HCT116 (cell line): Measurements from ENCODE around the gene CPN2. TPM values are rescaled to one million over a fixed set of nuclear protein-coding genes. Genes with fewer than 3 reads are reported as not detected.
A peak's percentile ranks its signal among the peaks of the same experiment; 100 is the strongest.

Experiments used
- ATAC-seq: fragments of 200-7000 bp; cut with Tn5 transposase; 2 replicates; pipeline ENCODE4 v1.9.1; 2020; ENCODE audit warnings: mild to moderate bottlenecking, moderate library complexity
- BruUV-seq: library from RNA; stranded (reverse); fragments of 400-500 nt; replicated peaks from 2 replicates; lab custom pipeline; 2021; lab: Mats Ljungman, UMichigan
- CTCF ChIA-PET: fragments of 300-600 bp; sonication (Branson Sonifier 250); formaldehyde crosslinking; loops from one replicate; lab custom pipeline; 2021; ENCODE audit warnings: antibody characterized with exemption; lab: Charles Lee
- POLR2A ChIA-PET: fragments of 300-600, 350-600 bp; sonication (Branson Sonifier 250); formaldehyde crosslinking; loops from one replicate; lab custom pipeline; 2021; ENCODE audit warnings: antibody characterized with exemption; lab: Charles Lee
- RAD21 ChIA-PET, 2 experiments: fragments of 300-600 bp; sonication (Branson Sonifier 250); formaldehyde crosslinking; loops; one replicate each; lab custom pipeline; 2023; ENCODE audit warnings: low total read pairs in 2 of 2; ENCODE audit not compliant: uncharacterized antibody in 2 of 2, unreplicated experiment in 2 of 2, low non-redundant PET in 1 of 2; lab: Charles Lee
- DNase-seq: peaks from one replicate; pipeline ENCODE4 v3.0.0-alpha.2; 2010; ENCODE audit warnings: low read depth, low spot score
- H2AFZ ChIP-seq: fragments of 200-600 bp; shearing (Covaris generic), sonication (generic); 2 replicates; pipeline ENCODE4 v1.6.1; 2017; ENCODE audit warnings: low read depth, mixed run types, mixed read lengths, antibody characterized with exemption, low read length; ENCODE audit not compliant: poor library complexity, severe bottlenecking
- H3K27ac ChIP-seq: 2 replicates; pipeline ENCODE4 v1.5.1; 2012; ENCODE audit warnings: low read depth, low read length
- H3K27me3 ChIP-seq: fragments of 200-600 bp; sonication (generic); 2 replicates; pipeline ENCODE4 v1.6.1; 2016; ENCODE audit warnings: mixed run types, low read length, mixed read lengths; ENCODE audit not compliant: insufficient read depth
- H3K36me3 ChIP-seq, 2 experiments: fragments of 200-500 bp in 1 of 2; fragments of 200-600 bp in 1 of 2; sonication (Bioruptor generic) in 1 of 2; sonication (generic) in 1 of 2; 2 replicates each; pipeline versions ENCODE4 v1.5.1 to v1.6.1; 2014 to 2016; ENCODE audit warnings: low read length in 2 of 2, inconsistent platforms in 1 of 2, mixed read lengths in 1 of 2, mixed run types in 1 of 2; ENCODE audit not compliant: insufficient read depth in 2 of 2, control insufficient read depth in 1 of 2
- H3K4me1 ChIP-seq, 2 experiments: fragments of 200-600 bp in 1 of 2; sonication (generic) in 1 of 2; 2 replicates each; pipeline versions ENCODE4 v1.5.1 to v1.6.1; 2012 to 2017; ENCODE audit warnings: low read length in 2 of 2, inconsistent platforms in 1 of 2, mild to moderate bottlenecking in 1 of 2, mixed read lengths in 1 of 2, mixed run types in 1 of 2, moderate library complexity in 1 of 2; ENCODE audit not compliant: insufficient read depth in 2 of 2, control insufficient read depth in 1 of 2
- H3K4me2 ChIP-seq: fragments of 200-600 bp; sonication (generic); 2 replicates; pipeline ENCODE4 v1.6.1; 2017; ENCODE audit warnings: mixed run types, low read length, mixed read lengths
- H3K4me3 ChIP-seq, 2 experiments: fragments of 200-600 bp in 1 of 2; sonication (generic) in 1 of 2; replicated peaks in 1 of 2; 2 replicates each; pipeline ENCODE4 v1.5.1; 2011 to 2016; ENCODE audit warnings: low read length in 2 of 2, control low read depth in 1 of 2, low read depth in 1 of 2, mild to moderate bottlenecking in 1 of 2, mixed read lengths in 1 of 2, mixed run types in 1 of 2
- H3K79me2 ChIP-seq: fragments of 200-600 bp; sonication (generic); 2 replicates; pipeline ENCODE4 v1.6.1; 2017; ENCODE audit warnings: mild to moderate bottlenecking, mixed run types, low read length, moderate library complexity, mixed read lengths; ENCODE audit not compliant: insufficient read depth
- H3K9ac ChIP-seq: fragments of 200-600 bp; sonication (generic); 2 replicates; pipeline ENCODE4 v1.6.1; 2016; ENCODE audit warnings: low read length, mixed read lengths
- H3K9me2 ChIP-seq: fragments of 200-600 bp; sonication (generic), shearing (Covaris generic); 2 replicates; pipeline ENCODE4 v1.6.1; 2017; ENCODE audit warnings: mixed run types, mild to moderate bottlenecking, moderate library complexity; ENCODE audit not compliant: insufficient read depth
- H3K9me3 ChIP-seq, 2 experiments: fragments of 200-500 bp in 1 of 2; fragments of 200-600 bp in 1 of 2; sonication (Bioruptor generic) in 1 of 2; sonication (generic) in 1 of 2; 2 replicates each; pipeline ENCODE4 v1.6.1; 2014 to 2017; ENCODE audit warnings: low read length in 2 of 2, mixed read lengths in 2 of 2, inconsistent platforms in 1 of 2, low read depth in 1 of 2, mild to moderate bottlenecking in 1 of 2, mixed run types in 1 of 2, moderate library complexity in 1 of 2; ENCODE audit not compliant: control insufficient read depth in 1 of 2, insufficient read depth in 1 of 2
- H4K20me1 ChIP-seq: fragments of 200-600 bp; sonication (generic), shearing (Covaris generic); 2 replicates; pipeline ENCODE4 v1.6.1; 2017; ENCODE audit warnings: mixed run types, mild to moderate bottlenecking, moderate library complexity; ENCODE audit not compliant: insufficient read depth
- ATF3 ChIP-seq: IDR thresholded peaks from 2 replicates; pipeline ENCODE4 v1.6.1; 2012
- CTCF ChIP-seq, 3 experiments: fragments of 200-600 bp in 1 of 3; sonication (generic) in 1 of 3; IDR thresholded peaks in 2 of 3; conservative IDR thresholded peaks in 1 of 3; 2 replicates each; pipeline ENCODE4 v1.5.1; 2012 to 2017; ENCODE audit warnings: low read depth in 2 of 3, low read length in 2 of 3, antibody characterized with exemption in 1 of 3, borderline replicate concordance in 1 of 3, control low read depth in 1 of 3, mild to moderate bottlenecking in 1 of 3, mixed read lengths in 1 of 3, mixed run types in 1 of 3, moderate library complexity in 1 of 3; ENCODE audit not compliant: insufficient read depth in 1 of 3
- ELF1 ChIP-seq: IDR thresholded peaks from 2 replicates; pipeline ENCODE4 v1.6.1; 2012; ENCODE audit warnings: low read depth, borderline replicate concordance
- EZH2 ChIP-seq: fragments of 200-600 bp; sonication (generic); IDR thresholded peaks from 2 replicates; pipeline ENCODE4 v1.6.1; 2017; ENCODE audit warnings: antibody characterized with exemption, mixed run types
- EZH2phosphoT487 ChIP-seq: fragments of 200-600 bp; IDR thresholded peaks from 2 replicates; pipeline ENCODE4 v1.6.1; 2018; ENCODE audit warnings: antibody characterized with exemption, borderline replicate concordance
- FOSL1 ChIP-seq: IDR thresholded peaks from 2 replicates; pipeline ENCODE4 v1.6.1; 2012; ENCODE audit warnings: low read depth
- MAX ChIP-seq: IDR thresholded peaks from 2 replicates; pipeline ENCODE4 v1.6.1; 2012
- POLR2A ChIP-seq: IDR thresholded peaks from 2 replicates; pipeline ENCODE4 v1.7.0; 2011; ENCODE audit warnings: borderline replicate concordance; ENCODE audit not compliant: insufficient read depth, insufficient read length; ENCODE audit errors: extremely low read depth
- POLR2AphosphoS5 ChIP-seq: IDR thresholded peaks from 2 replicates; pipeline ENCODE4 v1.6.1; 2011; ENCODE audit warnings: mild to moderate bottlenecking, low read depth, low read length, moderate library complexity
- RAD21 ChIP-seq: IDR thresholded peaks from 2 replicates; pipeline ENCODE4 v1.6.1; 2012; ENCODE audit warnings: low read depth, mild to moderate bottlenecking
- REST ChIP-seq: IDR thresholded peaks from 2 replicates; pipeline ENCODE4 v1.6.1; 2012; ENCODE audit warnings: low read depth
- SIN3A ChIP-seq: IDR thresholded peaks from 2 replicates; pipeline ENCODE4 v1.6.1; 2012; ENCODE audit warnings: low read depth
- SP1 ChIP-seq: IDR thresholded peaks from 2 replicates; pipeline ENCODE4 v1.6.1; 2012; ENCODE audit warnings: low read depth
- SRF ChIP-seq: IDR thresholded peaks from 2 replicates; pipeline ENCODE4 v1.6.1; 2012; ENCODE audit warnings: low read depth
- YY1 ChIP-seq: IDR thresholded peaks from 2 replicates; pipeline ENCODE4 v1.6.1; 2011; ENCODE audit warnings: low read length, low read depth, moderate library complexity, mild to moderate bottlenecking; ENCODE audit not compliant: insufficient replicate concordance; ENCODE audit errors: extremely low read depth
- ZBTB33 ChIP-seq: IDR thresholded peaks from 2 replicates; pipeline ENCODE4 v1.6.1; 2011; ENCODE audit warnings: mild to moderate bottlenecking, low read length, moderate library complexity; ENCODE audit not compliant: insufficient replicate concordance; ENCODE audit errors: extremely low read depth
- ZNF274 ChIP-seq: fragments of 200-500 bp; sonication (Bioruptor generic); IDR thresholded peaks from 2 replicates; pipeline ENCODE4 v1.6.1; 2014; ENCODE audit warnings: mild to moderate bottlenecking, low read depth, low read length, inconsistent platforms
- intact Hi-C: fragments of 100-400 bp; cut with micrococcal nuclease; formaldehyde crosslinking; loops from 2 replicates; pipeline ENCODE4 v1.10.0; 2022
- total RNA-seq: library from RNA; stranded (reverse); gene quantifications from one replicate; pipeline ENCODE4 v1.2.1, GENCODE V29; 2021; ENCODE audit not compliant: unreplicated experiment

Gene CPN2
- total RNA-seq, 1 experiment from 2014 or later = not detected

- Histone ChIP-seq H2AFZ (peak overlapping the region; percentile 81), H3K4me3 (no peak overlapping the region), H3K4me2 (no peak overlapping the region), H3K4me1 (no peaks in the 10 kb centered on the region), H3K9me2 (no peaks in the 10 kb centered on the region), H3K9ac (no peak overlapping the region), H3K9me3 (no peaks in the 10 kb centered on the region), H3K79me2 (no peaks in the 10 kb centered on the region), H3K27me3 (no peaks in the 10 kb centered on the region), H3K36me3 (no peaks in the 10 kb centered on the region), H4K20me1 (no peaks in the 10 kb centered on the region), H3K27ac (no peak overlapping the region)
- ChIA-PET POLR2A (no interaction called here), RAD21 (interaction anchor here in 1 of 2 experiments (0.6 kb wide), 1 partner anchor 270 kb away, joined by 6 read pairs; no protein-coding TSS in a partner anchor), CTCF (interaction anchor here (0.7 to 2.8 kb wide), 14 partner anchors 9 to 1529 kb away, joined by 3 to 36 read pairs (median 7); no protein-coding TSS in a partner anchor)
- no TSS peak for BruUV-seq
- no peak for DNase-seq
- intact Hi-C loops = no loop called here
- no peak for ATAC-seq
- no peak for TF ChIP-seq EZH2phosphoT487
- TF ChIP-seq SRF = no peak
- no peak for TF ChIP-seq FOSL1
- no peak for TF ChIP-seq SP1
- TF ChIP-seq MAX = no peak
- TF ChIP-seq CTCF (IDR thresholded peaks at IDR 0.05 in 2 of 3, conservative IDR thresholded peaks at IDR 0.05 in 1 of 3; ENCODE audit: borderline replicate concordance in 1 of 3, insufficient read depth in 1 of 3, low read depth in 2 of 3, low read length in 2 of 3) = no peak
- TF ChIP-seq ZBTB33 = no peak
- TF ChIP-seq RAD21 = no peak
- TF ChIP-seq SIN3A = no peak
- TF ChIP-seq POLR2AphosphoS5 = no peak
- TF ChIP-seq ATF3 = no peak
- no peak for TF ChIP-seq REST
- TF ChIP-seq YY1 = no peak
- no peak for TF ChIP-seq ZNF274
- TF ChIP-seq POLR2A = no peak
- TF ChIP-seq EZH2 = no peak
- no peak for TF ChIP-seq ELF1
Observed at GRCh38 chr3:194342861-194343560, 8.1 kb downstream of the CPN2 start.
